Trophoblast cell (in vitro differentiated cells and primary cell): ENCODE results near the gene FGFR3.

Experiments
- DNase-seq, 2 donors: peaks; one replicate each; pipeline ENCODE4 v3.0.0-alpha.2; 2016
- H2AFZ ChIP-seq: 2 replicates; pipeline ENCODE4 v1.6.1; 2013; ENCODE audit warnings: low read length, moderate library complexity, mild to moderate bottlenecking; ENCODE audit not compliant: insufficient read depth, poor library complexity
- H2AK5ac ChIP-seq: 2 replicates; pipeline ENCODE4 v1.6.1; 2013; ENCODE audit warnings: mild to moderate bottlenecking, low read length
- H2BK120ac ChIP-seq: 2 replicates; pipeline ENCODE4 v1.6.1; 2013; ENCODE audit warnings: low read length, mild to moderate bottlenecking, moderate library complexity; ENCODE audit not compliant: insufficient read depth, poor library complexity
- H2BK12ac ChIP-seq: 2 replicates; pipeline ENCODE4 v1.6.1; 2013; ENCODE audit warnings: mild to moderate bottlenecking, low read length, moderate library complexity
- H2BK5ac ChIP-seq: 2 replicates; pipeline ENCODE4 v1.6.1; 2013; ENCODE audit warnings: low read length, low read depth, moderate library complexity, mild to moderate bottlenecking; ENCODE audit not compliant: poor library complexity
- H3K14ac ChIP-seq: 2 replicates; pipeline ENCODE4 v1.6.1; 2013; ENCODE audit warnings: mild to moderate bottlenecking, low read length
- H3K18ac ChIP-seq: 2 replicates; pipeline ENCODE4 v1.6.1; 2013; ENCODE audit warnings: mild to moderate bottlenecking, low read length
- H3K23ac ChIP-seq: 2 replicates; pipeline ENCODE4 v1.6.1; 2013; ENCODE audit warnings: low read length
- H3K27ac ChIP-seq: 2 replicates; pipeline ENCODE4 v1.5.1; 2013; ENCODE audit warnings: low read depth, mild to moderate bottlenecking, inconsistent platforms, low read length, moderate library complexity
- H3K27me3 ChIP-seq: 2 replicates; pipeline ENCODE4 v1.6.1; 2013; ENCODE audit warnings: inconsistent platforms, mild to moderate bottlenecking, low read length, moderate library complexity; ENCODE audit not compliant: insufficient read depth
- H3K36me3 ChIP-seq, 2 experiments: 1 replicate in 1 of 2; 2 replicates in 1 of 2; pipeline ENCODE4 v1.6.1; 2013; ENCODE audit warnings: low read length in 2 of 2, mild to moderate bottlenecking in 2 of 2, moderate library complexity in 1 of 2; ENCODE audit not compliant: insufficient read depth in 2 of 2, control insufficient read depth in 1 of 2
- H3K4ac ChIP-seq: 2 replicates; pipeline ENCODE4 v1.6.1; 2013; ENCODE audit warnings: low read depth, mild to moderate bottlenecking, low read length, moderate library complexity
- H3K4me1 ChIP-seq, 2 experiments: 1 replicate in 1 of 2; 2 replicates in 1 of 2; pipeline ENCODE4 v1.6.1; 2013; ENCODE audit warnings: low read length in 2 of 2, mild to moderate bottlenecking in 2 of 2, moderate library complexity in 1 of 2; ENCODE audit not compliant: insufficient read depth in 2 of 2, control insufficient read depth in 1 of 2
- H3K4me2 ChIP-seq: 2 replicates; pipeline ENCODE4 v1.6.1; 2013; ENCODE audit warnings: inconsistent platforms, mild to moderate bottlenecking, low read length, moderate library complexity
- H3K4me3 ChIP-seq: 2 replicates; pipeline ENCODE4 v1.5.1; 2013; ENCODE audit warnings: mild to moderate bottlenecking, low read depth, low read length, inconsistent platforms
- H3K79me1 ChIP-seq: one replicate; pipeline ENCODE4 v1.6.1; 2013; ENCODE audit warnings: low read length
- H3K79me2 ChIP-seq: 2 replicates; pipeline ENCODE4 v1.6.1; 2013; ENCODE audit warnings: low read length, mild to moderate bottlenecking; ENCODE audit not compliant: control insufficient read depth, insufficient read depth, poor library complexity
- H3K9ac ChIP-seq: 2 replicates; pipeline ENCODE4 v1.6.1; 2013; ENCODE audit warnings: mild to moderate bottlenecking, low read length
- H3K9me3 ChIP-seq: 2 replicates; pipeline ENCODE4 v1.6.1; 2013; ENCODE audit warnings: low read depth, mild to moderate bottlenecking, control low read depth, inconsistent platforms, low read length; ENCODE audit not compliant: insufficient read depth
- H4K12ac ChIP-seq: 2 replicates; pipeline ENCODE4 v1.6.1; 2013; ENCODE audit warnings: low read depth, mild to moderate bottlenecking, low read length, moderate library complexity
- H4K8ac ChIP-seq: 2 replicates; pipeline ENCODE4 v1.6.1; 2013; ENCODE audit warnings: low read depth, mild to moderate bottlenecking, low read length, moderate library complexity
- H4K91ac ChIP-seq: one replicate; pipeline ENCODE4 v1.6.1; 2013; ENCODE audit warnings: low read depth, mild to moderate bottlenecking, low read length, moderate library complexity
- WGBS: extraction: QIAGEN DNeasy Blood & Tissue Kit; methylation state at CpG from one replicate; pipeline ENCODE4 v1.1.7; 2013; ENCODE audit warnings: missing lambda C conversion rate; ENCODE audit not compliant: insufficient read length, insufficient coverage; ENCODE audit errors: extremely low coverage; 5-methylcytosine and 5-hydroxymethylcytosine counted together

FGFR3 gene

DNA sequence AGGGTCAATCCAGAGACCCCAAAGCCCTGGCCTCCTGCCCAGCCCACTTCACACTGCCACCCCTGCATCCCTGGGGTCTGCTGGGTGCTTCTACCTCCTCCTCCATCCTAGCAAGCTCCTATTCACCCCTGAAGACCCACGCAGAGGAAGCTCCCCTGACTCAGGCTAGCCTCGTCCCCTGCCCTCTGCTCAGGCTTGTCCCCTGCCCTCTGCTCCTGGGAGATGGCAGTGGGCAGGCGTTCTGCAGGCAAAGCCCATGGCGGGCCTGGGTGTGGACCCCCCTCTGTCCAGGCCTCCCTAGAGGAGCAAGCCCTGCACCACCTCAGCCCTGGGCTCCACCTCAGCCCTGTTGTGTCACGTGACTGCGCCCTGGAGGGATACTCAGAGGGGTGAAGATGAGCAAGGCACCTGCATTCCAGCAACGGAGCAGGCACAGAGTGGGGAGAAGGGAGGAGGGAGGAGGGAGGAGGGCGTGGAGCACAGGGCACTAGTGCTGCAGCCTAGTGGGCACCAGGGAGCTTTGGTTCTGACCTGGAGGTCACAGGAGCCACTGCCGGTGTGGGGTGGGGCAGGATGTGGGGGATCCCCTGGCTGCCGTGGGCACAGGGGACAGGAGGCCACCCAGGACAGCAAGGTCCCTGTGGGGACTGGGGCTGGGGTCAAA is 27.6 kb upstream of the FGFR3 start:
- no peaks in the 10 kb centered on the region for H3K79me1 ChIP-seq
- no CpG with 5 or more reads among the region's 10 CpGs for WGBS
- no peak overlapping the region for H3K27ac ChIP-seq
- no peak overlapping the region for H4K12ac ChIP-seq
- no peak overlapping the region for H2AK5ac ChIP-seq
- no peak overlapping the region for H3K9ac ChIP-seq
- H2BK120ac ChIP-seq, result no peak overlapping the region
- no peak overlapping the region for H3K18ac ChIP-seq
- no peak overlapping the region for H2BK5ac ChIP-seq
- H4K91ac ChIP-seq, result no peak overlapping the region
- no peak overlapping the region for H3K14ac ChIP-seq
- peaks cover 18 to 22% of the 10 kb centered on the region in 2 experiments for H3K4me1 ChIP-seq
- H3K36me3 ChIP-seq, result no peaks in the 10 kb centered on the region
- H3K27me3 ChIP-seq, result no peaks in the 10 kb centered on the region
- DNase-seq, result no peak
- H3K79me2 ChIP-seq, result no peaks in the 10 kb centered on the region
- no peak overlapping the region for H3K4me3 ChIP-seq
- H4K8ac ChIP-seq, result no peak overlapping the region
- H2AFZ ChIP-seq, result no peak overlapping the region
- H3K4ac ChIP-seq, result no peak overlapping the region
- H3K9me3 ChIP-seq, result no peaks in the 10 kb centered on the region
- H2BK12ac ChIP-seq, result no peak overlapping the region
- H3K4me2 ChIP-seq, result no peak overlapping the region
- H3K23ac ChIP-seq, result no peak overlapping the region

GRCh38 chr4:1766106-1767060 is 26.7 kb upstream of the FGFR3 start:
- peak overlapping the region; percentile 54 for H2BK12ac ChIP-seq
- H2AK5ac ChIP-seq, result no peak overlapping the region
- peak overlapping the region; percentile 34 for H2BK120ac ChIP-seq
- peak overlapping the region; percentile 50 for H4K8ac ChIP-seq
- no peak overlapping the region for H3K23ac ChIP-seq
- no peak overlapping the region for H2BK5ac ChIP-seq
- no peaks in the 10 kb centered on the region for H3K79me1 ChIP-seq
- H3K14ac ChIP-seq, result peak overlapping the region; percentile 15
- DNase-seq, result no peak
- no peak overlapping the region for H3K27ac ChIP-seq
- no peaks in the 10 kb centered on the region for H3K9me3 ChIP-seq
- H4K91ac ChIP-seq, result no peak overlapping the region
- H3K18ac ChIP-seq, result no peak overlapping the region
- H3K36me3 ChIP-seq, result no peaks in the 10 kb centered on the region
- no peak overlapping the region for H3K4me3 ChIP-seq
- H2AFZ ChIP-seq, result no peak overlapping the region
- no peaks in the 10 kb centered on the region for H3K79me2 ChIP-seq
- H3K4me2 ChIP-seq, result peak overlapping the region; percentile 65
- H3K27me3 ChIP-seq, result no peaks in the 10 kb centered on the region
- H3K9ac ChIP-seq, result no peak overlapping the region
- peaks cover 21 to 22% of the 10 kb centered on the region in 2 experiments for H3K4me1 ChIP-seq
- no CpG with 5 or more reads among the region's 41 CpGs for WGBS
- H3K4ac ChIP-seq, result no peak overlapping the region
- no peak overlapping the region for H4K12ac ChIP-seq

- Histone ChIP-seq H2BK120ac (no peak overlapping the region), H3K14ac (no peak overlapping the region), H3K79me1 (no peaks in the 10 kb centered on the region), H2AFZ (no peak overlapping the region), H2BK5ac (no peak overlapping the region), H3K9ac (no peak overlapping the region), H3K9me3 (no peaks in the 10 kb centered on the region), H3K79me2 (no peaks in the 10 kb centered on the region), H4K91ac (no peak overlapping the region), H4K8ac (peak overlapping the region; percentile 50), H3K23ac (no peak overlapping the region), H4K12ac (no peak overlapping the region), H2AK5ac (no peak overlapping the region), H3K4me3 (peak overlapping the region; percentile 55), H2BK12ac (no peak overlapping the region), H3K27ac (no peak overlapping the region), H3K4me2 (peak overlapping the region; percentile 65), H3K27me3 (no peaks in the 10 kb centered on the region), H3K4me1 (peaks cover 21 to 22% of the 10 kb centered on the region in 2 experiments), H3K36me3 (no peaks in the 10 kb centered on the region), H3K4ac (no peak overlapping the region), H3K18ac (no peak overlapping the region)
- no CpG with 5 or more reads among the region's 84 CpGs for WGBS
- DNase-seq, result no peak
These were observed 25.9 kb upstream of the FGFR3 start for GRCh38 chr4:1767061-1767769.

GRCh38 chr4:1767770-1768366 is 25.2 kb upstream of the FGFR3 start:
- Histone ChIP-seq H3K79me2 (no peaks in the 10 kb centered on the region), H4K91ac (peak overlapping the region; percentile 8), H3K9ac (no peak overlapping the region), H3K9me3 (no peaks in the 10 kb centered on the region), H4K12ac (no peak overlapping the region), H3K4ac (no peak overlapping the region), H3K27me3 (no peaks in the 10 kb centered on the region), H3K4me1 (peaks cover 21 to 22% of the 10 kb centered on the region in 2 experiments), H3K36me3 (no peaks in the 10 kb centered on the region), H2AFZ (no peak overlapping the region), H2BK12ac (no peak overlapping the region), H3K18ac (no peak overlapping the region), H3K14ac (no peak overlapping the region), H2BK120ac (no peak overlapping the region), H3K27ac (no peak overlapping the region), H3K4me2 (peak overlapping the region; percentile 65), H2BK5ac (no peak overlapping the region), H3K23ac (no peak overlapping the region), H4K8ac (no peak overlapping the region), H2AK5ac (no peak overlapping the region), H3K4me3 (peak overlapping the region; percentile 55), H3K79me1 (no peaks in the 10 kb centered on the region)
- no CpG with 5 or more reads among the region's 32 CpGs for WGBS
- DNase-seq, result peak in 1 of 2 donors; percentile 42
